OCI-LY7 (cell line): Measurements from ENCODE around the gene KIF3C. TPM values are rescaled to one million over a fixed set of nuclear protein-coding genes. Genes with fewer than 3 reads are reported as not detected.

Experiments
- BruUV-seq: library from RNA; stranded (reverse); fragments of 400-500 nt; replicated peaks from 2 replicates; lab custom pipeline; 2021; lab: Mats Ljungman, UMichigan
- CTCF ChIA-PET: fragments of 300-600 bp; sonication (Branson Sonifier 250); formaldehyde crosslinking; loops from one replicate; lab custom pipeline; 2022; ENCODE audit warnings: antibody characterized with exemption; ENCODE audit not compliant: unreplicated experiment; lab: Charles Lee
- POLR2A ChIA-PET: fragments of 300-600 bp; sonication (Branson Sonifier 250); formaldehyde crosslinking; loops from one replicate; lab custom pipeline; 2022; ENCODE audit warnings: antibody characterized with exemption; lab: Charles Lee
- DNase-seq: peaks from one replicate; pipeline ENCODE4 v3.0.0-alpha.2; 2015; ENCODE audit warnings: low spot score
- H2AFZ ChIP-seq: fragments of 200-600 bp; sonication (generic), shearing (Covaris generic); 2 replicates; pipeline ENCODE4 v1.6.1; 2014; ENCODE audit warnings: mild to moderate bottlenecking, antibody characterized with exemption, low read length, moderate library complexity
- H3K27ac ChIP-seq: fragments of 200-600 bp; sonication (generic); 2 replicates; pipeline ENCODE4 v1.5.1; 2014; ENCODE audit warnings: mixed run types, low read depth, mild to moderate bottlenecking, moderate library complexity, low read length, inconsistent platforms; ENCODE audit not compliant: poor library complexity, severe bottlenecking
- H3K36me3 ChIP-seq: fragments of 200-600 bp; sonication (generic); 2 replicates; pipeline ENCODE4 v1.6.1; 2014; ENCODE audit warnings: mild to moderate bottlenecking, antibody characterized with exemption, low read length, moderate library complexity, mixed read lengths; ENCODE audit not compliant: insufficient read depth
- H3K4me1 ChIP-seq: fragments of 200-600 bp; sonication (generic); 2 replicates; pipeline ENCODE4 v1.5.1; 2014; ENCODE audit warnings: mild to moderate bottlenecking, low read length; ENCODE audit not compliant: insufficient read depth, poor library complexity, severe bottlenecking
- H3K4me2 ChIP-seq: fragments of 200-600 bp; sonication (generic); 2 replicates; pipeline ENCODE4 v1.6.1; 2014; ENCODE audit warnings: mild to moderate bottlenecking, low read length
- H3K4me3 ChIP-seq: fragments of 200-600 bp; sonication (generic); 2 replicates; pipeline ENCODE4 v1.5.1; 2014; ENCODE audit warnings: mild to moderate bottlenecking, low read depth, low read length; ENCODE audit not compliant: poor library complexity, severe bottlenecking
- H3K79me2 ChIP-seq: fragments of 200-600 bp; sonication (generic); 2 replicates; pipeline ENCODE4 v1.6.1; 2016; ENCODE audit warnings: low read depth, mild to moderate bottlenecking, low read length, moderate library complexity, mixed read lengths; ENCODE audit not compliant: insufficient read depth
- H3K9me2 ChIP-seq: fragments of 200-600 bp; sonication (generic); 2 replicates; pipeline ENCODE4 v1.6.1; 2016; ENCODE audit warnings: mild to moderate bottlenecking, low read length, mixed read lengths; ENCODE audit not compliant: insufficient read depth
- H3K9me3 ChIP-seq: fragments of 200-600 bp; sonication (generic); 2 replicates; pipeline ENCODE4 v1.6.1; 2014; ENCODE audit warnings: mild to moderate bottlenecking, mixed run types, low read length, mixed read lengths
- H4K20me1 ChIP-seq: fragments of 200-600 bp; sonication (generic); 2 replicates; pipeline ENCODE4 v1.6.1; 2014; ENCODE audit warnings: mild to moderate bottlenecking, antibody characterized with exemption, low read length, moderate library complexity, mixed read lengths; ENCODE audit not compliant: insufficient read depth
- CTCF ChIP-seq: fragments of 200-600 bp; sonication (generic); conservative IDR thresholded peaks from 2 replicates; pipeline ENCODE4 v1.5.1; 2014; ENCODE audit warnings: mild to moderate bottlenecking, antibody characterized with exemption, low read length, moderate library complexity, mixed read lengths
- EZH2phosphoT487 ChIP-seq: fragments of 200-600 bp; sonication (generic); IDR thresholded peaks from 2 replicates; pipeline ENCODE4 v1.6.1; 2018; ENCODE audit warnings: low read depth, borderline replicate concordance, mild to moderate bottlenecking, mixed run types, antibody characterized with exemption, low read length, moderate library complexity, mixed read lengths
- intact Hi-C: fragments of 100-400 bp; cut with micrococcal nuclease; formaldehyde crosslinking; loops from one replicate; pipeline ENCODE4 v1.10.0; 2022; ENCODE audit not compliant: unreplicated experiment
- total RNA-seq, 2 experiments: library from RNA; depleted of rRNA in 1 of 2; stranded (reverse); fragments of >200 nt in 1 of 2; shearing (Covaris generic) in 1 of 2; gene quantifications; 2 replicates each; pipeline ENCODE4 v1.2.3, GENCODE V29; 2014 to 2022

The KIF3C gene
- total RNA-seq, 2 experiments from 2014 or later, result 3.8 to 11.4 TPM

GRCh38 chr2:26016012-26016705 is 33.9 kb upstream of the KIF3C start:
- POLR2A ChIA-PET, result interaction anchor here (1.4 to 1.6 kb wide), 2 partner anchors 16 to 18 kb away, joined by 5 read pairs; partner anchors contain the start of gene RAB10
- Histone ChIP-seq H3K9me3 (no peaks in the 10 kb centered on the region), H2AFZ (no peak overlapping the region)

GRCh38 chr2:26013668-26014067 is 31.4 kb upstream of the KIF3C start:
- H3K4me1 ChIP-seq, result no peaks in the 10 kb centered on the region
- H4K20me1 ChIP-seq, result no peaks in the 10 kb centered on the region
- no TSS peak for BruUV-seq
- no peak overlapping the region for H3K4me2 ChIP-seq
- no peaks in the 10 kb centered on the region for H3K36me3 ChIP-seq
- no peak overlapping the region for H3K4me3 ChIP-seq
- CTCF ChIA-PET, result no interaction called here
- no peaks in the 10 kb centered on the region for H3K9me2 ChIP-seq
- no peak overlapping the region for H2AFZ ChIP-seq
- POLR2A ChIA-PET, result no interaction called here
- H3K9me3 ChIP-seq, result no peaks in the 10 kb centered on the region
- no peak overlapping the region for H3K27ac ChIP-seq
- DNase-seq, result no peak
- intact Hi-C loops, result no loop called here
- no peaks in the 10 kb centered on the region for H3K79me2 ChIP-seq
- TF ChIP-seq EZH2phosphoT487 (no peak), CTCF (no peak)

More at GRCh38 chr2:26016012-26016705, 33.9 kb upstream of the KIF3C start:
- TF ChIP-seq CTCF, result no peak
- no peak for TF ChIP-seq EZH2phosphoT487
- no peaks in the 10 kb centered on the region for H3K9me2 ChIP-seq
- H3K4me3 ChIP-seq, result no peak overlapping the region
- no peaks in the 10 kb centered on the region for H3K4me1 ChIP-seq
- no peak overlapping the region for H3K4me2 ChIP-seq
- no peak overlapping the region for H3K27ac ChIP-seq
- CTCF ChIA-PET, result no interaction called here
- no peak for DNase-seq
- no peaks in the 10 kb centered on the region for H3K36me3 ChIP-seq
- no peaks in the 10 kb centered on the region for H4K20me1 ChIP-seq
- intact Hi-C loops, result no loop called here
- no TSS peak for BruUV-seq
- H3K79me2 ChIP-seq, result no peaks in the 10 kb centered on the region
